HG03342 (cell line): Measurements from ENCODE around the gene IHH.
A peak's percentile ranks its signal among the peaks of the same experiment; 100 is the strongest.

ENCODE experiments used
- ATAC-seq: cut with Tn5 transposase; IDR thresholded peaks from one replicate; pipeline ENCODE4 v1.9.1; 2021; ENCODE audit warnings: mild to moderate bottlenecking, moderate library complexity; ENCODE audit not compliant: unreplicated experiment

Gene IHH

DNA sequence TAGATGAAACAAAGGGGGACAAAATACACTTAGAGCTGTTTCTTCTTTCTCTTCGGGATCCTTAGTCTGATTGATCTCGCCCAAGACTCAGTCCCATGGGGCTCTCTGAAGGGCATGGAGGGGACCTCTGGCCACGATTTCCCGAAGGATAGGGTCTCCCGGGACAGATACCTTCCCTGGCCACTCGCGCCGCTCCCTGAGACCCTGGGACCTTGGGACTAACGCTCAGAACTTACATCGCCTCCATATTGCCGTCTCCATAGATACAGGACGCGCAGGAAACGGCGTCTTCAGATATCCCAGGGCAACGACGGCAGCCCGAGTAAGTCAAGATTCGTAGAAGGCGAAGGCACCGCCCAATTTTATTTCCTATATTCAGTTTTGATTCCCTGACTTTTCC lies 19.5 kb downstream of the IHH start, which contains the start of gene CFAP65:
Gene CFAP65 (minus strand): TSS at position 265 of the 400 bp plus-strand sequence. CDS start 2,468 bp downstream, outside the sequence.
- no peak for ATAC-seq

DNA sequence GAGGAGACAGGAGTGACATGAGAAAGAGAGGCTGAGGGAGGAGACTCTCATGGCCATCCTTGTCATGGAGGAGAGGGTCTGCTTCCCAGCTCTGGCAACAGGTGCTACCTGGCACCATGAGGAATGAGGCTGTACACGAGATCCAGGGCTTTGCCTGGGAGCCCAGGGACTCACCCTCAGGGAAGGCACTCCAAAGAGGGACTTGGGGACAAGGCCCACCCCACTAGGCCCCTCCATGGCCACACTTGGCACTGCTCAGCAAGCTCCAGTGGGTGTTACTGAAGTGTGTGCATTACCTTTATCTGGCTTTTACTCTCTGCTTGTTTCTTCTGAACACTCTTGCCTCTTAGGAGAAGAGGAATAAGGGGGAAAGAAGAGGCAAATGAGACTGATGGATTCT lies 22.1 kb downstream of the IHH start:
- ATAC-seq: no peak

DNA sequence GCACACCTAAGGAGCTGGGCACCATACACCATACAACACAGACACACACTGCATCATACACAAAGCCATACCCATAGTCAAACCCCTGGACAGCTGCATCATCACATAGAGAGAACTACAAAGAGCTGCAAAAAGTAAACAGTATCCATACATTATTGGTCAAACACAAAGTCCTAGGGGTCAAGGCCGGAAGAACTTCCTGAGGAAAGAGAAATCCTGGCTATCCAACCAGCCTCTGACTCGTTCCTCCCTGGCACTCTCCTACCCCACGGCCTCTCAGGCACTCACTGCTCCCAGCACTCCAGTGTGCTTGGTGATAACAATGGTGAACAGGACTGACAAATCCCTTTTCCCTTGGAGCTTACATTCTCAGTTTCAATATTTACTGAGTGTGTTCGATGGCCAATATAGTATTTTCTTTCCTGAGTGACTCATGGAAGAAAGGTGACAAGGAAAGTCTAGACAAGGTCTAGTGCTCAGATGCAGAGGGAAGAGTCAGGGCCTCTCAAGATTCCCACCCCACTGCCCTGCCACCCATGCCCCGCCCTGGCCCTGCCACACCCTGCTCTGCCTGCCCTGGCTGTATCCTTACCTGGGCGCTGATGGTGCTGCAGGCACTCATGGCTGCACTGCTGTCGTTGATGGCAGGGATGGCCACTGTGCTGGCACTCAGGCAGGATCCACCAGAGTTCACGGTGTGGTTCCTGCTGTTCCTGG lies 22.8 kb downstream of the IHH start:
- no peak for ATAC-seq

DNA sequence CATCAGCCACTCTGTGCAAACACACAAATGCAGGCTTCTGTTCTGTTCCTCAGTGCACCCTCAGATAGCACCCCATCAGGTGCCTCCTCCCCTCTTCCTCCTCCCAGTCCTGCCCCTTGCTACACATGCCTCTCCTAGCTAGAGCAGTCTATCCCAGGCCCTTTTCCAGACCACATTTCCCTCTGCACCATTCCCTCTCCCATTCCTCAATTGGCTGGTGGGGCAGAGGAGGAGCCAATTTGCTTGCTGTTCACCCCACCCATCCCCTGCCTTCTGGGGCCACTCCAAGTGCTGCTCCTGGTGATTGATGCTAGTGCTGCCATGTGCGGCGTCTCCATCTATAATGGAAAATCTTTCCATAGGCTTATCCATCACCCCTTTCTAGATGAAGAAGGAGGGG lies 24.8 kb downstream of the IHH start:
- ATAC-seq: no peak

DNA sequence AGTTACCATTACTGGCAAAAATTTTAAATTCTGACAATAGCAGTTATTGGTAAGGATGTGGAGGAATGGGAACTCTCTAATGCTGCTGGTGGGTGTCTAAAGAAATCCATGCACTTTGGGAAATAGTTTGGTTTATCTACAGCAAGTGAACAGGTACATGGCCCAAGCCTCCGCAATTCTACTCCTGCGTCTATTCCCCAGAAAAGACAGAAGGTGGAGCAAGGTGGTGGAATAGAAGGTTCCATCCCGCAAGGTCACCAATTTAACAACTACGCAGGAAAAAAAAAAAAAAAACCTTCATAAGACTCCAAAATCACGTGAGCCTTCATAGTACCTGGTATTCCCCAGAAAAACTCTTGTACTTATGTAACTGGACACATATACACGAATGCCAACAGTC lies 25.9 kb downstream of the IHH start:
- ATAC-seq: no peak

DNA sequence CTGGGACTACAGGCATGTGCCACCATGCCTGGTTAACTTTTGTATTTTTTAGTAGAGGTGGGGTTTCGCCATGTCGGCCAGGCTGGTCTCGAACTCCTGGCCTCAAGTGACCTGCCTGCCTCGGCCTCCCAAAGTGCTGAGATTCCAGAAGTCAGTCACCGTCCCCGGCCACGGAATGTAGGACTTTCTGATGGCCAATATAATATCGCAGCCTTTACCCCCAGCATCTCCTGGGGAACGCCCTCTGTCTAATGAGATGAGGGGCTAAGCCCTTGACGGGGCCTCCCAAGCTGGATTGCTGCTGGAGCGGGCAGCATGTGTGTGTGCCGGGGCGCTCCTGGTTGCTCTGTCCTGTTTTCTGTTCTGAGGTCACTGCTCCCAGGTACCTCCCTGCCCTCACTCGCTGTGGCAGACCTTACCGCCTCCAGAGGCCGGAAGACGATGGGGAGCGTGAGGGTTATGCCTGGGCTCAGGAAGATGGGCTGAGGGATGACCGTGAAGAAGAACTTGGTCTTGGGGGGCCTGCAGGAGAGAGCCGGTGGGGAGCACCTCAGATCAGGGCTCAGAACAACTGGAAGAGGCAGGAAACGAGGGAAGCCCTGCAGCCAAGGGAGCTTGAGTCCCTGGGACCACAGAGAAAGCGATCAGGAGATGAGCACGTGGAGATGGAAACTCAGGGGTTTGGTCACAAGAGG lies 28.5 kb downstream of the IHH start:
- no peak for ATAC-seq

DNA sequence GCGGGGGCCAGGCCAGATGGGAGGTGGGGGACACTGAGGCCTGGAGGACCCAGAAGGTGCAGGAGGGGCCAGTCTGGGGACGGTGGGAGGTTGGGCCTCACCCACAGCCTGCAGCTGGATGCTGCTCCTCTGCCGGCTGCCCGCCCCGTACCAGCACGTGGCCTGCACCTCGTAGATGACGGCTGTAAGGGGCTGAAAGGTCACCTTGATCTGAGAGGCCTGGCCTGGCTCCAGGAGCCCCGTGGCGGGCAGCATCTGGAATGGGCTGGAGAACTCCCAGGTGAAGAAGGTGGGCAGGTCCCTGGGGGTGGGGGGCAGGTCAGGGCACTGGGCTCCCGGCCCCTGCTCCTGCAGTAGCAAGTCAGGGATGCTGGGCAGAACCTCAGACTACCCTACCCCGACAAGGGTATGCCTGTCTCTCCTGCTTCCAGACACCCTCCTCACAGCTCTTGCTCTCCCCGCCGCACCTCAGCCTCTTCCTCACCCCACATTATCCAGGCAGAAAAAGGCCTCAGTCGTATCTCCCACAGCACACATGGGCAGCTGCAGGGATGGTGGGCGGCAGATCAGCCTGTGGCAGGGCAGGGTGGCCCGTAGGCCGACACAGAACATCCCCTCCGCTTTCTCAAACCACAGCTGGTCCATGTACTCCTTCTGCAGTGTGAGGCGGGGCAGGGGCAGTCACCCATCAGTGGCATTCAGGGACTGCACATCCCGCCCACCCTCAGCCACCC lies 29.5 kb downstream of the IHH start:
- ATAC-seq: no peak

DNA sequence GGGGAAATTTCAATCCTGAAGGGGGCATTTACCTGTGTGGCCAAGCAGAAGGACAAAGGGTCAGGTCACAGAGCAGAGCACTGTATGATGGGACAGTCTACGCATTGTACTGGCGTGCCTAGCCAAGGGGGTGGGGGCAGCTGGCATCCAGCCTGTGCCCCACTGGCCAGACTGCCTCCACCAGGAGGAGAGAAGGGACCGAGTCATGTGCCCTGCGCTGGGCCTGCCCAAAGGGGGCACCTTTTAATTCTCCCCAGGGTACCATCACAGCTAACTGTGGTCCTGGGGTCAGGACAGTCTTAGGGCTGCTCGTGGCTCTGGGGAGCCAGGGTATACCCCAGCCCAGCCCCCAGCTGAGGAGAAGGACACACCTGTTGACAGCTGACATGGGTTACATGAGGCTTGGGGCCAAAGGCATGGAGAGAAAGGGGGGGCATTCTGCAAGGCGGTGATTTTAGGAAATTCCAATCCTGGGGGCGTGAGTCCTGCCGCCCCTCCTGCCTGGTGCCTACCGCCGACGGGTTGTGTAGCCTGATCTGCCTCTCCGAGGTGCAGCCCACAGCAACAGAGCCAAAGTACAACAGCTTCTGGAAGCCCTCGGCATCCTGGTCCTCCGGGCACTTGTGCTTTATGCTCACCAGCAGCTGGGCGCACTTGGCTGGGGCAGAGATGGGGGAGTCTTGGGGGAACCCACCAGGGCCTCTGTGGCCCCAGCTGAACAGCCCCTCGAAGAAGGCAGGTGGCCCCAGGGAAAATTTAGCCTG lies 30.4 kb downstream of the IHH start:
- no peak for ATAC-seq

DNA sequence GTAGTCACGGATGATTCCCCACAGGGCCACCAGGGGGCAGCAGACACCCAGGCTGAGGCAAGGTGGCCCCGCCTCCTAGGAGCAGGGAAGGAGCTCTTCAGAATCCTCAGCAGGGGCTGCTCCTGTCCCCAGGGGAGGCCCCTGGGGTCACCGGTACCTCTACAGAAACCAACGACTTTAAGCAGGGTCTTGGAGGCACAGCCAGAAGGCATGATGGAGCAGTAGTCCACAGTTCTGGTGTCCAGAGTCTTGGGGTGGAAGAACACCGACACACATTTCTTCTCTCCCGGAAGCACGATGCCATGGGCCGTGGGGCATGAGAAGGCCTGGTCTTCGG lies 30.9 kb downstream of the IHH start:
- ATAC-seq: peak; percentile 65

DNA sequence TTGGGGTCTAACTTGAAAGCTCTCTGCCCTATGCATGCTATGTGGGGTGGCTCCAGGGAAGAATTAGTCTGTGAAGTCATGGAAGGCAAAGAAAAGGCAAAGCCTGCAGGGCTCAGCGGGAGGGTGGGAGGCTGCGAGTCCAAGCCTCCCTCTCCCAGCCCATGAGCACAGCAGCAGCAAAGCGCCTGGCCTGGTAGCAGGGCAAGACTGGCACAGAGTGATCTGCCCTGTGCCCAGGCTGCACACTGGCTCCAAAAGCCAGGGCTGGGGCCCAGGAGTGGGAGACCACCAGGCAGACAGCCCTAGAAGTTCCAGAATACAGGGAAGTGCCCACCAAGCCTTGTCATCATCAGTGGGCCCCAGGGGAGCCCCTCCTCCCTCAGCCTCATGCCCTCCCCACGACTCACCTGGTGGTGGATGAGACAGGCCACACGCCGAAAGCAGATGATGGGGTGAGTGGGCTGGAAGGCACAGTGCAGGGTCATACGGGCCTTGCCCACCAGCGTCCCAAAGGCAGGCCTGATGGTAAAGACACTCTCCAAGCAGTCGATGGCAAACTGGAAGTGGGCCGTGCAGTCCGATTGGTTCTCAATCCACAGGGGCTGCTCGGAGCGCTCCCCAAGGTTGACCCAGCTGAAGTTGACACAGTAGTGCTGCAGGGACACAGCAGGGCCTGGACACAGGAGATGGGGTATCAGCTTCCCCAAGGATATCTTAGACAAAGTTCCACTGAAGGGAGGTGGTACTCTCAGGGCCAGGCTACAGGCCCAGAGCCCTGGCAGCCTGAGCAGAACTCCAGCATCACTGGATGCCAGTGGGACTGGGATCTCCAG lies 31.5 kb downstream of the IHH start:
- ATAC-seq: no peak

DNA sequence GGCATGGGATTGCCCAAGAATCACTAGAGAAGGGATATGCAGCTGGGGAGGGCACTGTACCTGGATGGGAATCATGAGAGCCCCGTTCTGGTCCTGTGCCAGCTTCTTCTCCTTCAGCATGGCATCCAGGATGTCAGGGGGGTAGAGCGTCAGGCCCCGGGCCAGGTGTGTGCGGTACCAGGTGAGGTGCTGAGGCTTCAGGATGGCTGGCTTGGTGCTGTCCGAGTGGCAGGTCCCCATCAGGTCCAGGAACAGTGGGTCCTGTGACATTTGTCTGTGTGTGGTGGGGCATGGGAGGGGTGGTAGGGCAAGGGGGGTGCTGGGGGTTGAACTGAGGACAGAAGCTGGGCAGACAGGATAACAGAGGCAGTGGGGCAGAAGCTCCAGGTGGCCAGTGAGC lies 32.6 kb downstream of the IHH start:
- no peak for ATAC-seq

DNA sequence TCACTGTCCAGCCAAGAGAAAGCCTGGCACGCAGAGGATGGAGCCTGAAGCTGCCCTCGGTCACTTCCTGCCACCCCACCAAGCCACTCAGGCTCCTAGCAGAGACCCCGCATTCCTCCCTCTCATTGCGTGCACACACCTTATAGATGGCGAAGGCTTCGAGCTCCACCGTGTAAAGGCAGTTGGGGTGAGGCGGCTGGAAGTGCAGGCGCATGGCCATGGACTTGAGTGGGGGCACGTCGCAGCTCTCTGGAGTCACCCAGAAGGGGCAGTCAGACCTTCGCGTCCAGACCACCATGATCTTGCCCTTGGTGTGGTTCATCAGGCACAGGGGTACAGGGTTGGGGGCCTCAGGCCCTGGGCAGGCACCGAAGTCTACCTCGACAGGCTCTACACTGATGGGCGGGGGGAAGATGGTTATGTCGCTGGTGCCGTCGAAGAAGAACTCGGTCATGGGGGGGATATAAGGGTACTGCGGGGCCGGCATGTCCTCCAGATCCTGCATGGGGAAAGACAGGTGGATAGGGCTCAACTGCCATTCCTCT lies 33.1 kb downstream of the IHH start:
- ATAC-seq: no peak

DNA sequence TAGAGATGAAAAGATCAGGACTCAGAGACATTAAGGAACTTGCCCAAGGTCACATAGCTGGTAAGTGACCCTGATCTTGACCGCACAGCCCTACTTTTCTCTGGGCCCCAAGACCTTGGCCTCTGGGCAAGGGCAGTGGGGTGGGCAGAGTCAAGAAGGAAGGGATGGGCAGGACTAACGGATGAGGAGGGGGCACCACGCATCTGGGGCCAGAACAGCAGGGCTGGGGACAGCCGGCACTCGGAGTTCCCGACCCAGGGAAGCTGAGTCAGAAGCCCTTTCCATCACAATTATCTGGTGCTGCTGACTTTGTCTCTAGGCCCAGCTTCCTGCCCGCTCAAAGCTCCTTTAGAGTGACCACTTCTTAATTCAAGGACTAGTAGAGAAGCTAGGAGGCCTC lies 33.8 kb downstream of the IHH start:
- ATAC-seq: no peak

DNA sequence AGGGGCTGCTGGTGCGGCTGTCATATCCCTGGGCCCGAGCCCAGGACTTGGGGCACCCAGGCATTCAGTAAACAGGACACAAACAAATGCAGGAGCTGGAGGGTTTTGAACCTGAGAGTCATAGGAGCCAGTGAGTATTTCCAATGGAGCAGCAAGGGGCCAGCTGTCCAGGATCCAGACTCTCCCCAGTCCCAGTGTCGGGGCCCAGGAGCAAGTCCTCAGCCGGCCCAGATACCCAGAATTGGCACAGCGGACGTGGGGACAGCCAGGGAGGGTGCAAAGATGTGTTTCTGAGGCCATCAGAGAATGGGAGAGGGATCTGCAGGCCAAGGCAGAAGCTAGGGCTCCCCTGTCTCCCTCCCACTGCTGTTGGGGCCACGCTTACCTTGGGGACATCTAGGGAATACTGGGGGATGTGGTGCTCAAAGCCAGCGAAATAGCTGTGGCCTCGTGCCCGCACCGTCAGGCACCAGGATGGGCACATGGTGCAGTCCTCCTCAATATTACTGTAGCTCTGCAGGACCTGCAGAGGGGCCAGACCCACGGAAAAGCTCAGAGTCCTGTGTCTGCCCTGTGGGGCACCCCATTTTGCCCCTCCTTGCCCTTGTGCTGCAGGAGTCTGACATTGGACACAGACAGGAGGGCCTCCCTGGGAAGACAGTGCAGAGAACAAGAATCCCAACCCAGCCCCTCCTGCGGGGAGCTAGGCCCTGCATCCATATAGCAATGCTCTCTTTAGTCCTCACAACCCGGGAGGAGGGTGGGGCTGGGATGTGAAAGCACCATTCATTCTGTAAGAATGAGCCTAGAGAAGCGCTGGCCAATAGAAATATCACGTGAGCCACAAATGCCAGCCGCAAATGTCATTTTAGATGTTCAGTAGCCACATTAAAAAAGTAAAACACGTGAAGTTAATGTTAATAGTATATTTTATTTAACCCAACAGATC lies 34.8 kb downstream of the IHH start:
- no peak for ATAC-seq

DNA sequence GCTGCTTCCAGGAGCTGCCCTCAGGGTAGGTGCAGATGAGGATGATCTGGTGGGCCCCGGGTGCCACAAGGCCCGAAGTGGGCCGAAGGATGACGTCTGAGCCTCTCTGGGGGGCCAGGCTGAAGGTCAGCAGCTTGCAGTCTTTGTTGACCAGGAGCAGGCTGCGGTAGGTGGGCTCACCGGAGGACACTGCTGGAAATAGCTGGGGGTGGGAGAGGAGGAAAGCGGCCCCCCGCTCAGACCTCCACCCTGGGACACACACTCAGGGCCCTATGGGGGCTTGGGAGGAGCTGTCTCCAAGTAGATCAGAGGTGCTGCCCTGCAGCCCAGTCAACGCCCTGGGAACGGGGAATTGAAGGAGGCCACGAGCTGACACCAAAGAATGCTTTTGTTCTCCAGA lies 36.7 kb downstream of the IHH start:
- no peak for ATAC-seq

DNA sequence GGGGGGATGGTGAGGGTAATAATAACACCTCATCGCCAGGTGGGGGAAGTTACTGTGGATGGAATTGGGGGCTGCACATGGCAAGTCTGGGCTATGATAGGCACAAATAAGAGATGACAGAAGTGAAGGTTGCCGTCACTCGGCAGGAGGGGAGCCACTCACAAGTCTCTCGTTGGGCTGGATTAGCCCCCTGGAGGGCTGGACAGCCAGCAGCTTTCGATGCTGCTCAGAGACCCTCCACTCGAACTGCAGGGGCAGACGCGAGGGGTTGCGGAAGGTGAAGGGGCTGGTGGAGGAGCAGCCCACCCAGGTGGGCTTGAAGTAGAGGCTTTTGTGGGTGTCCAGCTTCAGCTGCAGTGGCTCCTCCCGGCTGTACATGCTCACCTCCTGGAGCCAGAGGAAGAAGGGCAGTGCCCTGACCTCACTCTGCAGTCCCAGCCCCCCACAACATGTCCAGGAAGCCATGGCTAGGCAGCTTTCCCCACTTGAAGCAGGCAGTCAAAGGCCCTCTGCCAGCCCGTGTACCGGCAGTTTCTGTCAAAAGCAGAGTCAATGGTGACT lies 37.6 kb downstream of the IHH start:
- ATAC-seq: no peak

DNA sequence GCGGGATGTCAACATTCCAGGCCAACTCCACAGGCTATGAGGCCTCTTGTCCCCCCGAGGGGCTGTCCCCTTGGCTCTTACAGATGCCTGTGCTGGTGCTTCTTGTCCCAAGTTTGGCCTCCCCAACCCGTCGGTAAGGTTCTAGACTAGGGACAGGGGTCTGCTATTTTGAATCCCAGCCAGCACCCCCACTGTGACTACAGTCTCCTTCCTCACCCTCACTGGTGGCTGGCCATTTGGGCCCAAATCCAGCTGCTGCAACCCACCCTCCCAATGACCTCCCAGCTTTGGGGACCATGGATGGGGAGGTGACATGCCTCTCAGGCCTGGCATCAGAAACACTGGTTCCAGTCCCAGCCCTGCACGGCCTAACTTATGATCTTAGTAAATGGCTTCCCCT lies 38.1 kb downstream of the IHH start:
- ATAC-seq: no peak

DNA sequence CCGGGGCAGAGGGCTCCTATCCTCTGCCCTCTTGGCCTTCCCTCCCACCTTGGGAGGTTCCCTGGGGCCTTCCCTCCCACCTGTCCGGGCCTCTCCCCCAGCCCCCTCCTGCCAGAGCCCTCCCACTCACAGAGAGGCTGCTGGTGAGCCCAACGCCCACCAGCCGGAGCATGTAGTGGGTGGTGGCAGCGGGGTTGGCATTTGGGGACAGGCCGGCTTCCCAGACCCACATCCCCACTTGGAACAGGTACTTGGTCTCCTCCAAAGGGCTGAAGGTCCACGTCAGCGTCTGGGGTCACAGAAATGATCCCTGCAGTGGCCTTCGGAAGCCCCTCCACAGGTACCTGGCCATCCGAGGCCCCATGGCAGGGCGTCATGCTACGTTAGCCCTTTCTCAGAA lies 38.7 kb downstream of the IHH start:
- ATAC-seq: no peak

DNA sequence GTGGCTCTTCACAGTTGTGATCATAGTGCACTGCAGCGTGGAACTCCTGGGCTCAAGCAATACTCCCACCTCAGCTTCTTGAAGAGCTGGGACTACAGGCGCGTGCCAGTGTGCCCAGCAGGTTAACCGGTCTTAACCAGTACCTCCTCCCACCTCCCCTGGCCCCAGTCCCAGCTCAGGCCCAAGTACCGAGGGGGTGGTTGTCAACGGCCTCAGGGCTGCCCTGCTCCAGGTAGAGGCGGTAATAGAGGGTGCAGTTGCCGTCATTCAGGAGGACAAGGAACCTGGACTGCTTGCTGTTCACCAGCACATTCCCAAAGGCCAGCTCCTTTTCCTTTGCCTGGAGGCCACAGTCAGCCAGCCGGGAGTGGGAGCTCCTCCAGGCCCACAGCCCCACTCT lies 39.1 kb downstream of the IHH start:
- no peak for ATAC-seq
